MG63 (cell line): ENCODE data around the gene GDAP2. TPM values are rescaled to one million over a fixed set of nuclear protein-coding genes. Genes with fewer than 3 reads are reported as not detected.

Experiments used
- DNase-seq: peaks from one replicate; pipeline ENCODE4 v3.0.0-alpha.2; 2020
- H3K27me3 ChIP-seq: fragments of 250-450 bp; sonication (Bioruptor Pico); 2 replicates; pipeline ENCODE4 v1.5.1; 2020; ENCODE audit warnings: mild to moderate bottlenecking, moderate library complexity
- H3K36me3 ChIP-seq: fragments of 250-450 bp; sonication (Bioruptor Pico); 2 replicates; pipeline ENCODE4 v1.5.1; 2020; ENCODE audit warnings: mild to moderate bottlenecking, moderate library complexity
- H3K4me3 ChIP-seq: fragments of 250-450 bp; sonication (Bioruptor Pico); 2 replicates; pipeline ENCODE4 v1.5.1; 2020; ENCODE audit warnings: mild to moderate bottlenecking, moderate library complexity
- H3K9me3 ChIP-seq: fragments of 250-450 bp; sonication (Bioruptor Pico); 2 replicates; pipeline ENCODE4 v1.5.1; 2020; ENCODE audit warnings: mild to moderate bottlenecking, moderate library complexity
- total RNA-seq: library from RNA; depleted of rRNA; stranded (reverse); fragments of >200 nt; shearing (Covaris generic); gene quantifications from 2 replicates; pipeline ENCODE4 v1.2.3, GENCODE V29; 2014; ENCODE audit warnings: low replicate concordance

GDAP2 gene
- total RNA-seq, 1 experiment from 2014 or later = 5.7 TPM

- Histone ChIP-seq H3K9me3 (peaks cover 9% of the 10 kb centered on the region), H3K36me3 (no peaks in the 10 kb centered on the region), H3K4me3 (no peak overlapping the region), H3K27me3 (no peaks in the 10 kb centered on the region)
- peak; percentile 99 for DNase-seq
Measured at GRCh38 chr1:117828201-117828600, 101.2 kb downstream of the GDAP2 start.

DNA sequence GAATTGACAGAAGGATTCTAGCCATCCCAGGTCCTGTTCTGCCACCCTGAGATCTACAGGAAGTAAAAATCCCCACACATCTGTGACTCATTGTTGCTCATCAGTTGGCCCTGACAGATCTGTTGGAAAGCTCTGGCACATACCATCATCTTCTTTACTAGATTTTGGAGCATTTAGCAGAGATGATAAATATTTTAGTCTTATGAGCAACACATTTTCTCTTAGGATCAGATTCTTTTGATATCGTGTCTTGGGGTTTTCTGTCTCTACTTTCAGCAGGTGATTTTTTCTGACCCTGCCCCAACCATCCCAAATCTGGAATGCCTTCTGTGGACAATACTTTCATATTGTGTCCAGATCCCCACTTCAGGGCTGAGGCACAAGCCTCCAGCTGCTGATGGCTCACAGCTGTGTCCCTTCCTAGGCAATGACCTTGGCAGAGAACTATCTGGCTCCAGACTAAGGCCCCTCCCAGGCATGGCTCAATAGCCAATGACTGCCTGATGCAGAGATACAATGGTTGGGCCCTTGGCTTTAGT is 102.8 kb downstream of the GDAP2 start:
- Histone ChIP-seq H3K27me3 (no peaks in the 10 kb centered on the region), H3K9me3 (peaks cover 9% of the 10 kb centered on the region), H3K4me3 (no peak overlapping the region), H3K36me3 (no peaks in the 10 kb centered on the region)
- peak; percentile 87 for DNase-seq

DNA sequence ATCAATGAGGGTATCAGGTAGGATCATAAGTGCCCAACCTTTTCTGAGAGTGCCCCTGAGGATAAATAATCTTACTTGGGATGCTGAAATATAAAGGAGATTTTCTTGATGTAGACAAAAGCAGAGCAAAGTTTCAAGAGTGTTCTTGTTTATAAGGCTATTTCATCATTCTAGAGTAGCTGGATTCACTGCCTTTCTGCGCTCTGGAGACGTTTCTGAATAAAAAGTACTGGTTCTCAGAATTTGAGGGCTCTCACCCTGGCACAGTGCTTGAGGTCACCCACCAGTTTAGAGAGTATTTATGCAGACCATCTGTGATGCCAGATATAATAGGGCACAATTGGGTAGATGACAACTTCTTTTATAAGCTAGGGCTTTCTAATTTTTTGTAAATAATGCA is 103.3 kb downstream of the GDAP2 start:
- no peak for DNase-seq
- peaks cover 9% of the 10 kb centered on the region for H3K9me3 ChIP-seq
- H3K36me3 ChIP-seq = no peaks in the 10 kb centered on the region
- no peak overlapping the region for H3K4me3 ChIP-seq
- no peaks in the 10 kb centered on the region for H3K27me3 ChIP-seq

- peak; percentile 34 for DNase-seq
- Histone ChIP-seq H3K36me3 (no peaks in the 10 kb centered on the region), H3K4me3 (no peak overlapping the region), H3K9me3 (peaks cover 7% of the 10 kb centered on the region), H3K27me3 (no peaks in the 10 kb centered on the region)
Measured at GRCh38 chr1:117825414-117825813, 104.0 kb downstream of the GDAP2 start.

DNA sequence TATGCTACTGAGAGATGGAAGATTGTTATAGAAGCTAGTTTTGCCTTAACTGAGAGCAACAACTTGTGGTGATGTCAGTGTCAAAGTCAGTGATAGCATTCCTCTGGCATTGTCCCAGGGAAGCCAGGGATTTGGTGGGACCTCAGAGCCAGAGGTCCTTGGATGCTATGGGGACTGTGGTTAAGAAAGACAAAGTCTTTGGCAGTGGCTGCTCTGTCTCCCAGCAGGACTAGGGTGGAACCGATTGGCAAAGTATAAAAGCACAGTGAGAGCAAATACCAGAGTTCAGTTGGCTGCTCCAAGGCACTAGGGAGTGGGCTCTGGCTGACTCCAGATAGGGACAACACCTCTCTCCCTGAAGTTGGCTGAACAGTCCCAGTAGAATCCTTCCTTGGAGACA is 104.8 kb downstream of the GDAP2 start:
- Histone ChIP-seq H3K27me3 (no peaks in the 10 kb centered on the region), H3K4me3 (no peak overlapping the region), H3K36me3 (no peaks in the 10 kb centered on the region), H3K9me3 (peaks cover 11% of the 10 kb centered on the region; the same call in 1 of the 2 replicates)
- DNase-seq = peak; percentile 94

DNA sequence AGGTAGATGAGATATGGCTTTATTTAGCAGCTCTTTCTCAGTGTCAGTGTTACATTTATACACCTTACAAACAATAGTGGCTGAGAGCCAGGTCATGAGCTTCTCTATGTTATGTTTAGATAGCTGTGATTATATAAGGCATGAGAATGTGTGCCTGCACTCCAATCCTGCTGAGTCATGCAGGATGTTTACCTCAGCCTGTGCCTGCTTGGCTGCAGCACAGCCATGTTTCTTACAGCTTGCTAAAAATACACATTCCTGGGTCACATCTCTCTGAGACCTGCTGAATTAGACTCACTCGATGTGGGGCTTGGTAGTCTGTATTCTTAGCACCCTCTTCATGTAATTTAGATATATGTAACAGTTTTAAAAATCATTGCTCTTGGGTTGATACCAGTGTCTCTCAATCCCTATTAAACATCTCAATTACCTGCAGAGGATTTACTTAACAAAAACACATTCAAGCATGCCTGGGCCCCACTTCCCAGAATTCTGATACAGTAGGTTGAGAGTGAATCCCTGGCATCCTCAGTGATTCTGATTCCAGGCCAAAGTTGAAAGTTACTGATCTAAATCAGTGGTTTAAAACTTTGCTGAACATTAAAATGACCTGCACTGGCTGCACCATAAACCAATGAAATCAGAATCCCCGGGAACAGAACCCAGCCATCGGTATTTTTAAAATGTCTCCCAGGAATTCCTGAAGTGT is 107.5 kb downstream of the GDAP2 start:
- H3K9me3 ChIP-seq = peaks cover 13% of the 10 kb centered on the region; the same call in 1 of the 2 replicates
- DNase-seq = peak; percentile 95
- H3K36me3 ChIP-seq = no peaks in the 10 kb centered on the region
- no peak overlapping the region for H3K4me3 ChIP-seq
- no peaks in the 10 kb centered on the region for H3K27me3 ChIP-seq

DNA sequence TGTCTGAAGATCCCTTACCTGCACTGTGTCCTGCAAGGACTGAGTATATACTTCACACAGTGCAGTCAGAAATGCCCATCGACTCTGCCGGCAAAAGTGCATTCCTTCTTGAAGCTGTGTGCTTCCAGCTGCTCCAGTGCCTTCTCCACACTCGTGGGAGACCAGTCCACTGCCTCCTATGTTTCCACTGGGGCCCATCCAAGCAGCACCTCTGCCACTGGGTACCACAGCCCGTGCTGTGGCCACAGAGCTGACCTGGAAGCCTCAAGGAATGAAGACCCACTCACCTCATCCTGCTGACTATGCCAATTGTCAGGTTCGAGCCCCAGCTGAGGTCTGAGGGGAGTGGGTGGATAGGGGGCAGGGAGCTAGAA is 108.1 kb downstream of the GDAP2 start:
- peaks cover 13% of the 10 kb centered on the region; the same call in 1 of the 2 replicates for H3K9me3 ChIP-seq
- peak; percentile 43 for DNase-seq
- no peaks in the 10 kb centered on the region for H3K36me3 ChIP-seq
- H3K4me3 ChIP-seq = no peak overlapping the region
- no peaks in the 10 kb centered on the region for H3K27me3 ChIP-seq

DNA sequence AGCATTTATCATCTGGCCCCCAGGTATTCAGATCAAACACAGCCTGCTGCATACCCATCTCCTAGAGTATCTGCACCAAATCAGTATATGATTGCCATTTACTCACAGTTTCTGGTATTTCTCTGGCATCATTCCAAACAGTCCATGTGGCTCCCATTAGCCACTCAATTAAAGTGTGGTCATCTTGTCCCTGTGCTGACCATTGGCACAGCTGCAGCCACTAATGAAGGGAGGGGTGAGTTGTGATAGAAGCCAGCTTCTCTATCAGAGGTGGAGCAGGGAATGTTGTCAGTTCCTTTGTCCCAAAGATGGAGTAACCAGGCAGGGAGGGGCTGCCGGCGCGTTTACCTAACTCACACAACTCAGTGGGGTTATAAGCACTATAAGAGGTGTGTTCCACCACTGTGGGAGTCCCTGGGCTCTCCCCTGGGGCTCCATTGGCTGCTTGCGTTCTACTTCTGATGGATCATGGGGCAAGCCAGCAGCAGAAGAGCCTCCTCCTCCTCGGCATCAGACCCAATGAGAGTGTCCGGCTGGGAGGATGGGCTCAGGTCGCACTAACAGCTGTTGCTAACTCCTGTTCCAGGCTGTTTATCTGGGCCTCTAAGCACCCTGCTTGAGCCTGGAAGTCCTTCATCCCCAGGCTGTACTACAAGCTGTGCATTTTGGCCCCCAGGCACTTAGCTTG is 108.6 kb downstream of the GDAP2 start:
- Histone ChIP-seq H3K36me3 (no peaks in the 10 kb centered on the region), H3K9me3 (peaks cover 13% of the 10 kb centered on the region; the same call in 1 of the 2 replicates), H3K27me3 (no peaks in the 10 kb centered on the region), H3K4me3 (no peak overlapping the region)
- peak; percentile 42 for DNase-seq

DNA sequence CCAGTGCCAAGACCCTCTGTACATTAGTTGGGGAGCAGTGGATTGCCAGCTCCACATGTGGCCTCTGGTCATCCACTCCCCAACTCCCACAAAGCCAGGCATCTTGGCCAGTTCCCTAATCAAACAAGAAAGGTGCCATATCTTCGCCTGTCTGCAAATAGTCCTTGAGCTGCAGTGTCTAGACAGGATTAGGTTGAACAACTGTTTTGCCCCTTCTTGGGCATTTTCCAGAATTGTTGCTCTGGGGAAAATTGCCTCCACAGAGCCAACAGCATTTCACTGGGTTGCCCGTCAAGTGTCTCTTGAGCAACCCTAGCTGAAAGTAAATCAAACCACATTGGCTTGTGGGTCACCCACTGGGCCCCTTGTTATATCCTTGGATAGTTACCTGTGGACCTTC is 109.3 kb downstream of the GDAP2 start:
- no peak for DNase-seq
- H3K36me3 ChIP-seq = no peaks in the 10 kb centered on the region
- peaks cover 13% of the 10 kb centered on the region; the same call in 1 of the 2 replicates for H3K9me3 ChIP-seq
- H3K4me3 ChIP-seq = no peak overlapping the region
- no peaks in the 10 kb centered on the region for H3K27me3 ChIP-seq

DNA sequence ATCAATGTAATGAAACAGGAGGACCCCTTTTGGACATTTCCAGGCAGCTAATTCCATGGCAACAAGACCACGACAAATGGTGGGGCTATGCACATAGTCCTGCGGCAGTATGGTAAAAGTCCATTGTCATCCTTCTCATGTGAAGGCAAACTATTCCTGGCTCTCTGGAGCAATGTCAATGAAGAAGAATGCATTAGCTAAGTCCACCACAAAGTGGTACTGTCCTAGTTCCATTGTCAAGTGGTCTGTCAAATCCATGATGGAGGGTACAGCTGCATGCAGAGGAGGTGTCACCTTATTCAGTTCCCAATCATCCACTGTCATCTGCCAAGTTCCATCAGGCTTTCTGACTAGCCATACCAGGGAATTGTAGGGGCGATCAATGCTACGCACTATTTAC is 110.1 kb downstream of the GDAP2 start:
- H3K36me3 ChIP-seq = no peaks in the 10 kb centered on the region
- no peaks in the 10 kb centered on the region for H3K27me3 ChIP-seq
- no peak for DNase-seq
- peaks cover 13% of the 10 kb centered on the region; the same call in 1 of the 2 replicates for H3K9me3 ChIP-seq
- no peak overlapping the region for H3K4me3 ChIP-seq

DNA sequence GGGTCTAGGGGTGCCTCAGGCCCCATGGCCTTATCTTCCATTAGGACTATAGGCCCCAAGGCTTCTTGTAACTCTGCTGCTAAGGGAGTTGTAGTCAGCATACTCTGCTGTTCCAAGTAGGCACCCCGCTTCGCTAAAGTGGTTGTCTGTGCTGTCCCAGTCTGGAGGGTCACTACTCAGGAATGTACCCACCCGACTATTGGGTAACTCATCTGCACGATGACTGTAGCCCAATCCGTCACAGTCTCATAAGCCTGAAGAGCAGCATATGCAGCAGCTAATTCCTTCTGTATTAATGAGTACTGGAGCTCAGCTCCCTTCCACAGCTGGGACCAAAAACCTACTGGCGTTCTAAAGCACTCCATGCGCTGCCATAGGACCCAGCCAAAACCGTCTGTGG is 111.0 kb downstream of the GDAP2 start:
- DNase-seq = no peak
- Histone ChIP-seq H3K36me3 (no peaks in the 10 kb centered on the region), H3K4me3 (no peak overlapping the region), H3K27me3 (no peaks in the 10 kb centered on the region), H3K9me3 (peaks cover 13% of the 10 kb centered on the region; the same call in 1 of the 2 replicates)

GRCh38 chr1:117817629-117818028 is 111.8 kb downstream of the GDAP2 start:
- no peaks in the 10 kb centered on the region for H3K36me3 ChIP-seq
- peaks cover 13% of the 10 kb centered on the region; the same call in 1 of the 2 replicates for H3K9me3 ChIP-seq
- H3K27me3 ChIP-seq = no peaks in the 10 kb centered on the region
- no peak overlapping the region for H3K4me3 ChIP-seq
- DNase-seq = no peak

- Histone ChIP-seq H3K36me3 (no peaks in the 10 kb centered on the region), H3K27me3 (no peaks in the 10 kb centered on the region), H3K4me3 (no peak overlapping the region), H3K9me3 (peaks cover 13% of the 10 kb centered on the region; the same call in 1 of the 2 replicates)
- no peak for DNase-seq
Measured at GRCh38 chr1:117815926-117816325, 113.5 kb downstream of the GDAP2 start.

GRCh38 chr1:117814856-117815797 is 114.3 kb downstream of the GDAP2 start:
- Histone ChIP-seq H3K9me3 (peaks cover 7% of the 10 kb centered on the region; the same call in 1 of the 2 replicates), H3K27me3 (no peaks in the 10 kb centered on the region), H3K36me3 (no peaks in the 10 kb centered on the region), H3K4me3 (no peak overlapping the region)
- DNase-seq = peak; percentile 66
